AG08396 (cell line): ENCODE data around the gene ORMDL2.
"Not testable (repeated sequence)": the region's sequence is repeated elsewhere in the genome, so short reads cannot be mapped to it uniquely, and the experiment has no call there.

Experiments used
- DNase-seq: peaks from one replicate; pipeline ENCODE4 v3.0.0; 2012; ENCODE audit warnings: low spot score, mixed read lengths

Gene ORMDL2

DNA sequence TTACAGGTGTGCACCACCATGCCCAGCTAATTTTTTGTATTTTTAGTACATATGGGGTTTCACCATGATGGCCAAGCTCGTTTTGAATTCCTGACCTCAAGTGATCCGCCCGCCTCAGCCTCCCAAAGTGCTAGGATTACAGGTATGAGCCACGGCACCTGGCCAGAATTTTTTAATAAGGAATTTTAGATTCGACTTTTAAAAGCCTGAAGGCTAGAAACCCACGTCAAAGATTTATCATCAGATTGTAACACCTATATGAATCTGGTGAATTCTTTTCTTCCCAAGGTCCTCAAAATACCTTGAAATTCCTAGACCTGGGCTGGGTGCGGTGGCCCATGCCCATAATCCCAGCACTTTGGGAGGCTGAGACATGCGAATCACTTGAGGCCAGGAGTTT lies 43.6 kb downstream of the ORMDL2 start:
- DNase-seq: no peak

DNA sequence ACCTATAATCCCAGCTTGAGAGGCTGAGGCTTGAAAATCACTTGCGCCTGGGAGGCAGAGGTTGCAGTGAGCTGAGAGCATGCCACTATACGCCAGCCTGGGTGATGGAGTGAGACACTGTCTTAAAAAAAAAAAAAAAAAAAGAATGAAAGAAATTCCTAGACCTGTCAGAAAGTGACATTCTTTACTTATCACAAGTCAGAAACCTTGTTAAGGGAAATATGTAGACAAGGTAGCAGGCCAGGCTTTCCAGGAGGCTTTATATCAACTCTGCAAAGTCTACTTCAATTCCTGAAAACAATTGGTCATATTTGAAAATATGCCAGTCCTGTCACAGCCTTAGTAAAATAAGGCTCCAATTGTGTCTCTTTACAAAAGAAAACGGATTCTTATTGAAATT lies 44.0 kb downstream of the ORMDL2 start:
- no peak for DNase-seq

DNA sequence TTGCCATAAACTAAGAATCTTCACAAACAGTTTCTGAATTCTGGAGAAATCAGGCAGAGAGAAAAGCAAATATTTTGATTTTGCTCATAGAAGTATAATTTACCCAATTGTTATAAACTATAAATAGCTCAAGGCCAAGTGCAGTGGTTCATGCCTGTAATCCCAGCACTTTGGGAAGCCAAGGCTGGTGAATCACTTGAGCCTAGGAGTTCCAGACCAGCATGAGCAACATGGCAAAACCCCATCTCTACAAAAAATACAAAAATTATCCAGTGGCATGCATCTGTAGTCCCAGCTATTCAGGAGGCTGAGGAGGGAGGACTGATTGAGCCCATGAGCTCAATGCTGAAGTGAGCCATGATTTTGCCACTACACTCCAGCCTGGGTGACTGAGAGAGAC lies 44.4 kb downstream of the ORMDL2 start:
- DNase-seq: no peak

DNA sequence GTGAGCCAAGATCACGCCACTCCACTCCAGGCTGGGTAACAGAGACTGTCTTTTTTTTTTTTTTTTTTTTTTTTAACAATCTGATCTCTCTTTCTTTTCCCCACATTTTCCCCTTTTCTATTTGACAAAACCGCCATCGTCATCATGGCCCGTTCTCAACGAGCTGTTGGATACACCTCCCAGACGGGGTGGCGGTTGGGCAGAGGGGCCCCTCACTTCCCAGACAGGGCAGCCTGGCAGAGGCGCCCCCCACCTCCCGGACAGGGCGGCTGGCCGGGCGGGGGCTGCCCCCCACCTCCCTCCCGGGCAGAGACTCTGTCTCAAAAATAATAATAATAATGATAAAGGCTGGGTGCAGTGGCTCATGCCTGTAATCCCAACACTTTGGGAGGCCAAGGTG lies 45.1 kb downstream of the ORMDL2 start:
- DNase-seq: not testable (repeated sequence)

DNA sequence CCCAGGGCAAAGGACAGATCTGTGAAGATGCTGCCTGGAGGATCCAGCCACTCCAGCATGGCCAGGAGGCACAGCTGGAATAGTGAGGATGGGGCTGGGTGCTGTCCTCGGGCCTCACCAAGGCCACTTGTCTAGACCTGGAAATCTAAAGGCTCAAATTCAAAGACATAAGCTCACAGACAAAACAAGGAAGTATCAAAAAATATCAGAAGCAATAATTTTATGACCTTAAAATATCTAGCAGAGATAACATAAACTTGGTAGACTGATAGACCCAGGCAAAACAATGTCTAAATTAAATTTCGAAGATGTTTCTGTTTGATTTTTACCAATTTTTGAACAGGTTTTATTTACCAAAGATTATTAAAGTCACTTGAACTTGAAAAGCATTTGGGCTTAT lies 47.5 kb downstream of the ORMDL2 start:
- DNase-seq: no peak

DNA sequence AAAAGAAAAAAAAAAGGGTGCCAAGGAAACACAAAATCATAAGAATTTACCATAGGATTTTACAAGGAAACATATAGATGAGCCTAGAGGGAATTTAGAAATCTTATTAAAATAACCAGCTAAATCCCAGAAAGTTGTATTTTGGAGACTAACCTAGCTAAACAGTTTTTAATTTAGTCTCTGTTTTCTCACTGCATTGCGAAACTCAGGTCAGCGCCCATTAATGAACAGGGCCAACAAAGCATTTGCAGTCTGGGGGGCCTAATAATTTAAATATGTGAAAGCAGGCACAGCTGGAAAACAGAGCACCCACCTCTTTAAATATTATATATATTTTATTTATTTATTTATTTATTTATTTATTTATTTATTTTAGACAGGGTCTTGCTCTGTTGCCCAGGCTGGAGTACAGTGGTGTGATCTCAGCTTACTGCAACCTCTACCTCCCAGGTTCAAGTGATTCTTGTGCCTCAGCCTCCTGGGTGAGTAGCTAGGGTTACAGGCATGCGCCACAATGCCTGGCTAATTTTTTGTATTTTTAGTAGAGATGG lies 48.7 kb downstream of the ORMDL2 start:
- not testable (repeated sequence) for DNase-seq
